Measurements from ENCODE around the gene DGKI.
"Not testable (repeated sequence)": the region's sequence is repeated elsewhere in the genome, so short reads cannot be mapped to it uniquely, and the experiment has no call there.

The DGKI gene

DNA sequence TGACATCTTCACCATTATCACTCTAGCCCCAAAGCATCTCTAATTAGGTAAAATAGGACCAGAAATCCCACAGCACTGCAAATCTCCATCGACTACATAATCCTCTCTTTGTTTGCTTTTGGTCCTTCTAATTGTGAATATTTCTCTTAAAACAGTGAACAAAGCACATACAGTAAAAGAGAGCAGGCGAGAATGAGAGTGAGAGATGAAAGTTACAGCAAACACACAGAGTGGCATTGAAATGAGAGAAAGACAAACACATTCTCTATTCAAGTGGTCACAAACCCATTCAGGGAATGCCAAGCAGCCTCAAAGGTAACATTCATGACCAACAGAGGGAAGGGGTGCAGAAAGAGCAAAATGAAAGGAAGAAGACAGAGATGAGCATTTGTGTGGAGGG lies 393.4 kb downstream of the DGKI start:
- no peaks in the 10 kb centered on the region for H3K9me3 ChIP-seq
- H3K27me3 ChIP-seq: no peaks in the 10 kb centered on the region
- H3K27ac ChIP-seq: no peak overlapping the region
- TF ChIP-seq, protein P1, sequence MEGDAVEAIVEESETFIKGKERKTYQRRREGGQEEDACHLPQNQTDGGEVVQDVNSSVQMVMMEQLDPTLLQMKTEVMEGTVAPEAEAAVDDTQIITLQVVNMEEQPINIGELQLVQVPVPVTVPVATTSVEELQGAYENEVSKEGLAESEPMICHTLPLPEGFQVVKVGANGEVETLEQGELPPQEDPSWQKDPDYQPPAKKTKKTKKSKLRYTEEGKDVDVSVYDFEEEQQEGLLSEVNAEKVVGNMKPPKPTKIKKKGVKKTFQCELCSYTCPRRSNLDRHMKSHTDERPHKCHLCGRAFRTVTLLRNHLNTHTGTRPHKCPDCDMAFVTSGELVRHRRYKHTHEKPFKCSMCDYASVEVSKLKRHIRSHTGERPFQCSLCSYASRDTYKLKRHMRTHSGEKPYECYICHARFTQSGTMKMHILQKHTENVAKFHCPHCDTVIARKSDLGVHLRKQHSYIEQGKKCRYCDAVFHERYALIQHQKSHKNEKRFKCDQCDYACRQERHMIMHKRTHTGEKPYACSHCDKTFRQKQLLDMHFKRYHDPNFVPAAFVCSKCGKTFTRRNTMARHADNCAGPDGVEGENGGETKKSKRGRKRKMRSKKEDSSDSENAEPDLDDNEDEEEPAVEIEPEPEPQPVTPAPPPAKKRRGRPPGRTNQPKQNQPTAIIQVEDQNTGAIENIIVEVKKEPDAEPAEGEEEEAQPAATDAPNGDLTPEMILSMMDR (IDR thresholded peaks at IDR 0.05): no peak
- no peaks in the 10 kb centered on the region for H3K36me3 ChIP-seq
- H3K4me3 ChIP-seq (ENCODE audit: low read depth in 1 of 2, low read length in 1 of 2): no peak overlapping the region
- H3K4me1 ChIP-seq (ENCODE audit: control insufficient read depth in 1 of 2, insufficient read depth in 1 of 2, low read depth in 1 of 2, low read length in 1 of 2): no peaks in the 10 kb centered on the region

DNA sequence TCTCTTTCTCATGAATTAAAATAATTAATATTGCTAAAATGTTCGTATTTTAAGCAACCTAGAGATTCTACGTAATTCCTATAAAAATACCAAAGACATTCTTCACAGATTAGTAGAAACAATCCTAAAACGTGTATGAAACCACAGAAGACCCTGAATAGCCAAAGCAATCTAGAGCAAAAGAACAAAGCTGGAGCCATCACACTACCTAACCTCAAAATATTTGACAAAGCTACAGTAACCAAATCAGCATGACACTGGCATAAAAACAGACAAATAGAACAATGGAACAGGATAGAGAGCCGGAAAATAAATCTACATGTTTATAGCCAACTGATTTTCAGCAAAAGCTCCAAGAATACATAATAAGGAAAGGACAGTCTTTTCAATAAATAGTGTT lies 397.8 kb downstream of the DGKI start:
- H3K36me3 ChIP-seq: no peaks in the 10 kb centered on the region
- TF ChIP-seq, protein P1 (IDR thresholded peaks at IDR 0.05): no peak
- no peaks in the 10 kb centered on the region for H3K4me1 ChIP-seq (ENCODE audit: control insufficient read depth in 1 of 2, insufficient read depth in 1 of 2, low read depth in 1 of 2, low read length in 1 of 2)
- no peaks in the 10 kb centered on the region for H3K9me3 ChIP-seq
- no peak overlapping the region for H3K4me3 ChIP-seq (ENCODE audit: low read depth in 1 of 2, low read length in 1 of 2)
- no peaks in the 10 kb centered on the region for H3K27me3 ChIP-seq
- no peak overlapping the region for H3K27ac ChIP-seq

DNA sequence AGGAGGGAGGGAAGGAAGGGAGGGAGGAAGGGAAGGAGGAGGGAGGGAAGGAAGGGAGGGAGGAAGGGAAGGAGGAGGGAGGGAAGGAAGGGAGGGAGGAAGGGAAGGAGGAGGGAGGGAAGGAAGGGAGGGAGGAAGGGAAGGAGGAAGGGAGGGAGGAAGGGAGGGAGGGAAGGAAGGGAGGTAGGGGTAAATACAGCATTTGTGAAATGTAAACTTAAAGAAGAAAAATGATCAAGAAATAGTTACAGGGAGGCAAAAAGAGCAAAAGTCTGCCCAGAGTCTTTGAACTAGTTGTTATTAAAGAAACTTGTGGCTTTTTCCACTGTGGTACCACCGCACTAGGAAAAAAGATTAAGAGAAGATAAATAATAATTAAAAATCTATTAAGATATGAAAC lies 398.2 kb downstream of the DGKI start:
- H3K9me3 ChIP-seq; H3K4me1 ChIP-seq (ENCODE audit: control insufficient read depth in 1 of 2, insufficient read depth in 1 of 2, low read depth in 1 of 2, low read length in 1 of 2); H3K4me3 ChIP-seq (ENCODE audit: low read depth in 1 of 2, low read length in 1 of 2); H3K36me3 ChIP-seq; H3K27me3 ChIP-seq; H3K27ac ChIP-seq: not testable (repeated sequence)

DNA sequence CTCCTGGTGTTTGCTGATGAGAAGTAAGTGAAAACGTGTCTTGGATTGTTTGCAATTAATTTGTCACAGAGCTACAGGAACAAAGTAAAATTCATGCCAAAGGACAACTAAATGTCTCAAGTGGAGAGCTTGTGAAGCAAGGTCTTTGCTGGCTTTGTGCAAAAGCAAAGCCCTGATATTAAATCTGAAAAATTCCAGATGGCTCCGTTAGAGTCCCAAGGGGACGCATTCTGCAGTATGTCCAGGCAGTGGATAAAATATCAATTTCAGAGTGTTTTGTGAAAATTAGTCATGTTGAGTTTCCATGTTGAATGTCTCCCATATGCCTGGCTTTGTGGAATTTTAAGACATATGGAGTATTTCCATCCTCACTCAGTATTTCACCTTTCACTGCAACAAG lies 400.7 kb downstream of the DGKI start:
- TF ChIP-seq, protein P1 (IDR thresholded peaks at IDR 0.05): no peak
- H3K27ac ChIP-seq: no peak overlapping the region

DNA sequence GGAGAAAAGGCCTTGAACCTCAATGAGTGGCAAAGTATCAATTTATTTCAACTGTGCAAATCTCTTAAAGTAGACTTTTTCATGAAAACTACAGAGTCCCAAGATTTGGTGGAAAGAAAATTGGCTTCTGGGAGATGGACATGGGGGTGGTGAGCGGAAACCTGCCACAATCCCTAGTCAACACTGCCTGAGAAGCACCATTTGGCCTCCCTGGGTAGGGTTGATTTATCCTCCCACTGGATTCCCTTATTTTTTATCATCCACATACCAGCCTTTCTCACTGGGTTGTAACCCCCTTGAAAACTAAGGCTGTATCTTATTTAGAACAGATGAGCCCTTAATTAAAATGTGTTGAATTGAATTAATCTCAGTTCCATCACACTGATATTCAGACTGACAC lies 401.5 kb downstream of the DGKI start:
- H3K36me3 ChIP-seq: no peaks in the 10 kb centered on the region
- no peaks in the 10 kb centered on the region for H3K27me3 ChIP-seq
- TF ChIP-seq, protein P1 (IDR thresholded peaks at IDR 0.05): no peak
- H3K27ac ChIP-seq: no peak overlapping the region
- H3K9me3 ChIP-seq: no peaks in the 10 kb centered on the region
- H3K4me1 ChIP-seq (ENCODE audit: control insufficient read depth in 1 of 2, insufficient read depth in 1 of 2, low read depth in 1 of 2, low read length in 1 of 2): no peaks in the 10 kb centered on the region
- no peak overlapping the region for H3K4me3 ChIP-seq (ENCODE audit: low read depth in 1 of 2, low read length in 1 of 2)

More for the DNA sequence above, 400.7 kb downstream of the DGKI start:
- Histone ChIP-seq H3K36me3 (no peaks in the 10 kb centered on the region), H3K9me3 (no peaks in the 10 kb centered on the region), H3K4me1 (ENCODE audit: control insufficient read depth in 1 of 2, insufficient read depth in 1 of 2, low read depth in 1 of 2, low read length in 1 of 2) (no peaks in the 10 kb centered on the region), H3K27me3 (no peaks in the 10 kb centered on the region), H3K4me3 (ENCODE audit: low read depth in 1 of 2, low read length in 1 of 2) (no peak overlapping the region)

DNA sequence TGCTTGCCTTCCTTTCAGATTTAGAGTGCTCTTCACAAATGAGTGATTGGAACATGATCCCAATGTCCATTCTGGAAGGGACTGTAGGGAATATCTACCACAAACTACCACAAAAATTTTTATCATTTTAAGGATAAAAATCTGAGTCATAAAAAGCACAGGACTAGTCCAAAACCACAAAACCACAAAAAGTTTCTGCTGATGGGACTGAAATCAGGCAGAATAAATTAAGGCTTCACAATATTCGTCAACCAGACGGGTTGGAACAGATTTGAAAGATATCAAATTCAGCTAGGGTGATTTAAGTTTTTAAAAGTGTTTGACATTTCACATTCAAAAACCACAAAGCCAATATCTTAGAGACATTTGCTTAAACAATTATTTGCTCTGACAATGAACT lies 403.2 kb downstream of the DGKI start:
- H3K4me1 ChIP-seq (ENCODE audit: control insufficient read depth in 1 of 2, insufficient read depth in 1 of 2, low read depth in 1 of 2, low read length in 1 of 2): no peaks in the 10 kb centered on the region
- no peaks in the 10 kb centered on the region for H3K27me3 ChIP-seq
- TF ChIP-seq, protein P1 (IDR thresholded peaks at IDR 0.05): no peak
- no peaks in the 10 kb centered on the region for H3K36me3 ChIP-seq
- no peak overlapping the region for H3K4me3 ChIP-seq (ENCODE audit: low read depth in 1 of 2, low read length in 1 of 2)
- H3K27ac ChIP-seq: no peak overlapping the region
- H3K9me3 ChIP-seq: no peaks in the 10 kb centered on the region
